H9 (cell line): ENCODE results near the gene NEMP1. TPM values are rescaled to one million over a fixed set of nuclear protein-coding genes. Genes with fewer than 3 reads are reported as not detected.
A peak's percentile ranks its signal among the peaks of the same experiment; 100 is the strongest.

Experiments used
- DNase-seq: peaks from one replicate; pipeline ENCODE4 v3.0.0-alpha.2; 2017
- H2AFZ ChIP-seq: one replicate; pipeline ENCODE4 v1.6.1; 2013; ENCODE audit warnings: mild to moderate bottlenecking, low read length, control low read depth, moderate library complexity
- H2AK5ac ChIP-seq: 2 replicates; pipeline ENCODE4 v1.6.1; 2013; ENCODE audit warnings: low read length, control low read depth, mixed read lengths; ENCODE audit not compliant: insufficient read length
- H2BK120ac ChIP-seq: one replicate; pipeline ENCODE4 v1.6.1; 2013; ENCODE audit warnings: low read depth, mild to moderate bottlenecking, low read length, control low read depth, inconsistent platforms; ENCODE audit not compliant: poor library complexity, severe bottlenecking
- H2BK12ac ChIP-seq: 2 replicates; pipeline ENCODE4 v1.6.1; 2013; ENCODE audit warnings: low read length, control low read depth, mixed read lengths, low read depth; ENCODE audit not compliant: insufficient read length
- H2BK15ac ChIP-seq: 2 replicates; pipeline ENCODE4 v1.6.1; 2013; ENCODE audit warnings: low read depth, low read length, control low read depth
- H2BK20ac ChIP-seq: one replicate; pipeline ENCODE4 v1.6.1; 2013; ENCODE audit warnings: low read depth, mild to moderate bottlenecking, low read length, control low read depth, inconsistent platforms; ENCODE audit not compliant: poor library complexity, severe bottlenecking
- H2BK5ac ChIP-seq: 2 replicates; pipeline ENCODE4 v1.6.1; 2013; ENCODE audit warnings: low read length, control low read depth, mixed read lengths; ENCODE audit not compliant: insufficient read length
- H3K14ac ChIP-seq: 2 replicates; pipeline ENCODE4 v1.6.1; 2013; ENCODE audit warnings: low read length, control low read depth; ENCODE audit not compliant: insufficient read depth
- H3K18ac ChIP-seq: 2 replicates; pipeline ENCODE4 v1.6.1; 2013; ENCODE audit warnings: low read depth, mild to moderate bottlenecking, mixed read lengths, low read length, control low read depth; ENCODE audit not compliant: insufficient read length
- H3K23ac ChIP-seq: 2 replicates; pipeline ENCODE4 v1.6.1; 2013; ENCODE audit warnings: low read length, control low read depth, mixed read lengths, low read depth; ENCODE audit not compliant: insufficient read length
- H3K23me2 ChIP-seq: 2 replicates; pipeline ENCODE4 v1.6.1; 2013; ENCODE audit warnings: low read depth, mild to moderate bottlenecking, mixed read lengths, low read length, control low read depth; ENCODE audit not compliant: insufficient read length, poor library complexity, severe bottlenecking
- H3K27ac ChIP-seq: 2 replicates; pipeline ENCODE4 v1.5.1; 2013; ENCODE audit warnings: low read length, control low read depth, mixed read lengths, low read depth; ENCODE audit not compliant: insufficient read length
- H3K27me3 ChIP-seq: 2 replicates; pipeline ENCODE4 v1.6.1; 2013; ENCODE audit warnings: low read length, control low read depth, inconsistent platforms; ENCODE audit not compliant: insufficient read depth
- H3K4ac ChIP-seq: 2 replicates; pipeline ENCODE4 v1.6.1; 2013; ENCODE audit warnings: low read depth, mild to moderate bottlenecking, control low read depth, inconsistent platforms, low read length, moderate library complexity
- H3K4me1 ChIP-seq: 2 replicates; pipeline ENCODE4 v1.6.1; 2013; ENCODE audit warnings: low read length, control low read depth, inconsistent platforms; ENCODE audit not compliant: insufficient read depth
- H3K4me2 ChIP-seq: 2 replicates; pipeline ENCODE4 v1.6.1; 2013; ENCODE audit warnings: low read length, control low read depth, mixed read lengths; ENCODE audit not compliant: insufficient read length, insufficient read depth
- H3K56ac ChIP-seq: 2 replicates; pipeline ENCODE4 v1.6.1; 2013; ENCODE audit warnings: low read depth, mild to moderate bottlenecking, mixed read lengths, low read length, control low read depth; ENCODE audit not compliant: insufficient read length
- H3K79me1 ChIP-seq: 2 replicates; pipeline ENCODE4 v1.6.1; 2013; ENCODE audit warnings: low read depth, mild to moderate bottlenecking, moderate library complexity, low read length, control low read depth, inconsistent platforms; ENCODE audit not compliant: insufficient read depth, poor library complexity, severe bottlenecking
- H3K79me2 ChIP-seq: 2 replicates; pipeline ENCODE4 v1.6.1; 2013; ENCODE audit warnings: low read length, control low read depth, inconsistent platforms; ENCODE audit not compliant: insufficient read depth
- H3K9ac ChIP-seq: 2 replicates; pipeline ENCODE4 v1.6.1; 2013; ENCODE audit warnings: low read length, control low read depth, mixed read lengths; ENCODE audit not compliant: insufficient read length; ENCODE audit errors: extremely low read depth
- H3K9me3 ChIP-seq: one replicate; pipeline ENCODE4 v1.6.1; 2013; ENCODE audit warnings: low read depth, low read length, inconsistent platforms; ENCODE audit not compliant: control insufficient read depth
- H3T11ph ChIP-seq: one replicate; pipeline ENCODE4 v1.6.1; 2013; ENCODE audit warnings: mild to moderate bottlenecking, low read length, control low read depth, inconsistent platforms
- H4K20me1 ChIP-seq: one replicate; pipeline ENCODE4 v1.6.1; 2013; ENCODE audit not compliant: control insufficient read depth, insufficient read length, insufficient read depth
- H4K5ac ChIP-seq: 2 replicates; pipeline ENCODE4 v1.6.1; 2013; ENCODE audit warnings: low read depth, mild to moderate bottlenecking, mixed read lengths, low read length, control low read depth; ENCODE audit not compliant: insufficient read length
- H4K8ac ChIP-seq: replicated peaks from 2 replicates; pipeline ENCODE4 v1.6.1; 2013; ENCODE audit warnings: low read length, control low read depth, mixed read lengths, low read depth; ENCODE audit not compliant: insufficient read length
- H4K91ac ChIP-seq: 2 replicates; pipeline ENCODE4 v1.6.1; 2013; ENCODE audit warnings: low read depth, mild to moderate bottlenecking, moderate library complexity, mixed read lengths, low read length, control low read depth; ENCODE audit not compliant: insufficient read length
- H3K27ac Mint-ChIP-seq, 3 experiments: 2 replicates in 2 of 3; 3 replicates in 1 of 3; pipeline ENCODE4 v1.8.0; 2020 to 2021; ENCODE audit warnings: mixed read lengths in 3 of 3, mild to moderate bottlenecking in 1 of 3, moderate library complexity in 1 of 3
- H3K27me3 Mint-ChIP-seq: 2 replicates; pipeline ENCODE4 v1.8.0; 2021; ENCODE audit warnings: low read depth, mild to moderate bottlenecking, moderate library complexity, mixed read lengths
- H3K36me3 Mint-ChIP-seq, 3 experiments: 2 replicates in 2 of 3; 3 replicates in 1 of 3; pipeline ENCODE4 v1.8.0; 2020 to 2021; ENCODE audit warnings: low read depth in 3 of 3, mixed read lengths in 3 of 3; ENCODE audit not compliant: insufficient read depth in 1 of 3
- H3K4me1 Mint-ChIP-seq, 2 experiments: 2 replicates each; pipeline ENCODE4 v1.8.0; 2020; ENCODE audit warnings: mixed read lengths in 2 of 2
- H3K4me3 Mint-ChIP-seq, 2 experiments: 2 replicates in 1 of 2; 3 replicates in 1 of 2; pipeline ENCODE4 v1.8.0; 2020 to 2021; ENCODE audit warnings: mild to moderate bottlenecking in 2 of 2, mixed read lengths in 2 of 2, moderate library complexity in 1 of 2
- H3K9me3 Mint-ChIP-seq, 2 experiments: 2 replicates in 1 of 2; 3 replicates in 1 of 2; pipeline ENCODE4 v1.8.0; 2020; ENCODE audit warnings: mild to moderate bottlenecking in 2 of 2, mixed read lengths in 2 of 2, moderate library complexity in 1 of 2
- WGBS: extraction: QIAGEN DNeasy Blood & Tissue Kit; methylation state at CpG from one replicate; pipeline ENCODE4 v1.1.7; 2013; ENCODE audit warnings: missing lambda C conversion rate, low lambda C conversion rate, mixed read lengths; ENCODE audit not compliant: insufficient read length; ENCODE audit errors: extremely low coverage; 5-methylcytosine and 5-hydroxymethylcytosine counted together
- total RNA-seq: library from RNA; stranded (reverse); gene quantifications from 2 replicates; pipeline ENCODE4 v1.2.1, GENCODE V29; 2021
- TF ChIP-seq, protein P1 (sequence below): fragments of 200-600 bp; sonication (generic); conservative IDR thresholded peaks from 3 replicates; pipeline ENCODE4 v1.8.0; 2021; ENCODE audit warnings: antibody characterized with exemption, mild to moderate bottlenecking

NEMP1 gene
- total RNA-seq, 1 experiment from 2014 or later: 50.1 TPM

DNA sequence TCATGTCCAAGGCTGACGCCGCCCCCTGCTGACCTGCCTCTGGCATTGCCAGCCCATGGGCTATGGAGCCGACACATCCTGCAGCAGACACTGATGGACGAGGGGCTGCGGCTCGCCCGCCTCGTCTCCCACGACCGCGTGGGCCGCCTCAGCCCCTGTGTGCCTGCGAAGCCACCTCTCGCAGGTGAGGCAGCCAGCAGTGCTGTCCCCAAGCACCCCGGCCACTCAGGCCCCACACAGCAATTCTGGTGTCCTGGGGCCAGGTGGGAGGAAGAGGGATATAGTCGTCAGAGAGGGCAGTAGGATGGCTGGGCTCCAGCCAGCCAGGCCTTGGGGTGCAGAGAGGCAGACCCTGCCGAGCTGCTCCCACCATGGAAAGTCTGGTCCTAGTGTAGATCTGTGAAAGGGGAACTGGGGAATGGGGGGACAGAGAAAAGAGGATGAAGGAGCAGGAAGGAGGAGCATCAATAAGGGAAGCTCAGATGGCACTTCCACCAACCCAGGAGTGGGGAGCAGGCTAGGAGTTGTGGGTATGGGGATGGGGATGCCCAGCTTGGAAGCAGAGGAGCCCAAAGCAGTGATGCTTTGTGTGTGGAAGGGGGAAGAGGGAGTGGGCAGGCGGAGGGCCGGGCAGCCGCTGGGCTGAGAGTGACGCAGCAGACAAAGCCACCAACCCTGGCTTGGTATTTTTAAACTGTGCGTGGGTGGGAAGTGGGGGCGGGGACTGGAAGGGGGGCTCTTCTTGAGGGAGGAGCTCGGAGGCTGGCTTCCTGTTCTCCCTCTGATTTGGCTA is 15.0 kb upstream of the NEMP1 start:
- Histone ChIP-seq H4K5ac (no peak overlapping the region), H2BK15ac (no peak overlapping the region), H3K9ac (no peak overlapping the region), H4K91ac (no peak overlapping the region), H2BK120ac (no peak overlapping the region), H4K8ac (no peak overlapping the region), H2AK5ac (no peak overlapping the region), H3K9me3 (no peaks in the 10 kb centered on the region), H3K18ac (no peak overlapping the region), H3T11ph (no peak overlapping the region), H3K4me1 (no peaks in the 10 kb centered on the region; the same call in 1 of the 2 replicates), H3K27ac (peak overlapping the region; percentile 26), H3K79me1 (no peaks in the 10 kb centered on the region), H4K20me1 (no peaks in the 10 kb centered on the region), H2BK20ac (no peak overlapping the region), H3K4ac (no peak overlapping the region), H3K4me2 (peak overlapping the region; percentile 23), H3K23me2 (no peaks in the 10 kb centered on the region), H2BK5ac (no peak overlapping the region), H3K14ac (no peak overlapping the region; the same call in 1 of the 2 replicates), H2AFZ (no peak overlapping the region), H3K27me3 (no peaks in the 10 kb centered on the region), H3K79me2 (no peaks in the 10 kb centered on the region; the same call in 1 of the 2 replicates), H3K56ac (no peak overlapping the region), H2BK12ac (no peak overlapping the region), H3K23ac (no peak overlapping the region)
- no peaks in the 10 kb centered on the region; the same call in 1 of the 2 replicates for H3K27me3 Mint-ChIP-seq
- H3K4me3 Mint-ChIP-seq: peak overlapping the region; percentile 17 to 35; a peak in 3 of 5 replicates
- WGBS: no CpG with 5 or more reads among the region's 24 CpGs
- TF ChIP-seq, protein P1, sequence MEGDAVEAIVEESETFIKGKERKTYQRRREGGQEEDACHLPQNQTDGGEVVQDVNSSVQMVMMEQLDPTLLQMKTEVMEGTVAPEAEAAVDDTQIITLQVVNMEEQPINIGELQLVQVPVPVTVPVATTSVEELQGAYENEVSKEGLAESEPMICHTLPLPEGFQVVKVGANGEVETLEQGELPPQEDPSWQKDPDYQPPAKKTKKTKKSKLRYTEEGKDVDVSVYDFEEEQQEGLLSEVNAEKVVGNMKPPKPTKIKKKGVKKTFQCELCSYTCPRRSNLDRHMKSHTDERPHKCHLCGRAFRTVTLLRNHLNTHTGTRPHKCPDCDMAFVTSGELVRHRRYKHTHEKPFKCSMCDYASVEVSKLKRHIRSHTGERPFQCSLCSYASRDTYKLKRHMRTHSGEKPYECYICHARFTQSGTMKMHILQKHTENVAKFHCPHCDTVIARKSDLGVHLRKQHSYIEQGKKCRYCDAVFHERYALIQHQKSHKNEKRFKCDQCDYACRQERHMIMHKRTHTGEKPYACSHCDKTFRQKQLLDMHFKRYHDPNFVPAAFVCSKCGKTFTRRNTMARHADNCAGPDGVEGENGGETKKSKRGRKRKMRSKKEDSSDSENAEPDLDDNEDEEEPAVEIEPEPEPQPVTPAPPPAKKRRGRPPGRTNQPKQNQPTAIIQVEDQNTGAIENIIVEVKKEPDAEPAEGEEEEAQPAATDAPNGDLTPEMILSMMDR: peak; percentile 80
- peaks cover 15 to 76% (median 59%) of the 10 kb centered on the region in 3 experiments for H3K36me3 Mint-ChIP-seq
- H3K4me1 Mint-ChIP-seq: peaks cover 44 to 57% of the 10 kb centered on the region in 2 experiments
- peak overlapping the region; percentile 56 to 97 (median 95); a peak in 5 of 7 replicates for H3K27ac Mint-ChIP-seq
- DNase-seq: peak; percentile 85
- H3K9me3 Mint-ChIP-seq: no peaks in the 10 kb centered on the region
